ENCODE results near the gene NFKBIB. TPM values are rescaled to one million over a fixed set of nuclear protein-coding genes. Genes with fewer than 3 reads are reported as not detected.
A peak's percentile ranks its signal among the peaks of the same experiment; 100 is the strongest.

Gene NFKBIB
- total RNA-seq, 1 donor from 2014 or later: 18.8 TPM

- Mint-ChIP-seq H3K4me3 (ENCODE audit: low read depth) (no peak overlapping the region), H3K27me3 (peaks cover 6% of the 10 kb centered on the region), H3K36me3 (ENCODE audit: insufficient read depth) (peaks cover 12% of the 10 kb centered on the region), H3K4me1 (ENCODE audit: low read depth) (peaks cover 2% of the 10 kb centered on the region), H3K27ac (no peak overlapping the region), H3K9me3 (ENCODE audit: low read depth) (no peaks in the 10 kb centered on the region)
- TF ChIP-seq CTCF (IDR thresholded peaks at IDR 0.05; ENCODE audit: unreplicated experiment): no peak
- no peak for DNase-seq (ENCODE audit: low spot score, unreplicated experiment)
Measured at GRCh38 chr19:38945562-38946228, 45.9 kb downstream of the NFKBIB start.

GRCh38 chr19:38946229-38947010 lies 46.7 kb downstream of the NFKBIB start:
- Mint-ChIP-seq H3K27me3 (peaks cover 3% of the 10 kb centered on the region), H3K4me3 (ENCODE audit: low read depth) (no peak overlapping the region), H3K36me3 (ENCODE audit: insufficient read depth) (peaks cover 12% of the 10 kb centered on the region), H3K9me3 (ENCODE audit: low read depth) (no peaks in the 10 kb centered on the region), H3K27ac (no peak overlapping the region), H3K4me1 (ENCODE audit: low read depth) (peaks cover 2% of the 10 kb centered on the region)
- no peak for DNase-seq (ENCODE audit: low spot score, unreplicated experiment)
- TF ChIP-seq CTCF (IDR thresholded peaks at IDR 0.05; ENCODE audit: unreplicated experiment): no peak

- Mint-ChIP-seq H3K9me3 (ENCODE audit: low read depth) (no peaks in the 10 kb centered on the region), H3K4me1 (ENCODE audit: low read depth) (peaks cover 13% of the 10 kb centered on the region), H3K36me3 (ENCODE audit: insufficient read depth) (peaks cover 8% of the 10 kb centered on the region), H3K4me3 (ENCODE audit: low read depth) (peak overlapping the region; percentile 70), H3K27ac (peak overlapping the region; percentile 49), H3K27me3 (peaks cover 8% of the 10 kb centered on the region)
- DNase-seq (ENCODE audit: low spot score, unreplicated experiment): peak; percentile 89
- no peak for TF ChIP-seq CTCF (IDR thresholded peaks at IDR 0.05; ENCODE audit: unreplicated experiment)
Measured at GRCh38 chr19:38949580-38950367, 50.0 kb downstream of the NFKBIB start.

- Mint-ChIP-seq H3K27ac (no peak overlapping the region), H3K9me3 (ENCODE audit: low read depth) (no peaks in the 10 kb centered on the region), H3K27me3 (peaks cover 8% of the 10 kb centered on the region), H3K4me1 (ENCODE audit: low read depth) (peaks cover 13% of the 10 kb centered on the region), H3K36me3 (ENCODE audit: insufficient read depth) (peaks cover 8% of the 10 kb centered on the region), H3K4me3 (ENCODE audit: low read depth) (no peak overlapping the region)
- no peak for DNase-seq (ENCODE audit: low spot score, unreplicated experiment)
- TF ChIP-seq CTCF (IDR thresholded peaks at IDR 0.05; ENCODE audit: unreplicated experiment): no peak
Measured at GRCh38 chr19:38951187-38951586, 51.4 kb downstream of the NFKBIB start.
